Liver (tissue), 9 donors: ENCODE data around the gene HOXB5. TPM values are rescaled to one million over a fixed set of nuclear protein-coding genes. Genes with fewer than 3 reads are reported as not detected.

Source experiments
- DNase-seq: peaks from one replicate; pipeline ENCODE4 v3.0.0-alpha.2; 2017; ENCODE audit warnings: low spot score
- H3K27ac ChIP-seq, 2 donors: one replicate each; pipeline ENCODE4 v1.7.0; 2013; ENCODE audit warnings: inconsistent platforms in 2 of 2, low read length in 2 of 2, control low read depth in 1 of 2, low read depth in 1 of 2, mild to moderate bottlenecking in 1 of 2
- H3K27me3 ChIP-seq, 4 donors: one replicate each; pipeline versions ENCODE4 v1.6.1 to v1.7.0; 2013; ENCODE audit warnings: low read length in 3 of 4, inconsistent platforms in 1 of 4, mild to moderate bottlenecking in 1 of 4, moderate library complexity in 1 of 4; ENCODE audit not compliant: control insufficient read depth in 4 of 4, insufficient read depth in 4 of 4
- H3K36me3 ChIP-seq, 4 donors: one replicate each; pipeline versions ENCODE4 v1.6.1 to v1.7.0; 2013; ENCODE audit warnings: low read length in 3 of 4, mild to moderate bottlenecking in 3 of 4, low read depth in 1 of 4, moderate library complexity in 1 of 4; ENCODE audit not compliant: control insufficient read depth in 4 of 4, insufficient read depth in 3 of 4
- H3K4me1 ChIP-seq, 4 donors: one replicate each; pipeline versions ENCODE4 v1.6.1 to v1.7.0; 2013; ENCODE audit warnings: low read length in 3 of 4, mild to moderate bottlenecking in 3 of 4, moderate library complexity in 1 of 4; ENCODE audit not compliant: control insufficient read depth in 4 of 4, insufficient read depth in 4 of 4
- H3K4me3 ChIP-seq, 3 donors: one replicate each; pipeline versions ENCODE4 v1.6.1 to v1.7.0; 2013; ENCODE audit warnings: low read length in 3 of 3, control low read depth in 1 of 3, low read depth in 1 of 3, mild to moderate bottlenecking in 1 of 3
- H3K9ac ChIP-seq, 2 donors: one replicate each; pipeline ENCODE4 v1.7.0; 2013; ENCODE audit warnings: low read length in 2 of 2, mild to moderate bottlenecking in 2 of 2, moderate library complexity in 2 of 2, control low read depth in 1 of 2, low read depth in 1 of 2
- H3K9me3 ChIP-seq, 4 donors: one replicate each; pipeline versions ENCODE4 v1.6.1 to v1.7.0; 2013; ENCODE audit warnings: low read length in 3 of 4; ENCODE audit not compliant: control insufficient read depth in 4 of 4
- EGR1 ChIP-seq, 2 donors: IDR thresholded peaks; 2 replicates each; pipeline ENCODE4 v1.6.1; 2016 to 2018; ENCODE audit warnings: antibody characterized with exemption in 2 of 2, low read depth in 2 of 2
- FOXA1 ChIP-seq: IDR thresholded peaks from 2 replicates; pipeline ENCODE4 v1.6.1; 2016; ENCODE audit warnings: antibody characterized with exemption
- FOXA2 ChIP-seq: IDR thresholded peaks from 2 replicates; pipeline ENCODE4 v1.6.1; 2016; ENCODE audit warnings: antibody characterized with exemption
- HNF4A ChIP-seq, 2 donors: conservative IDR thresholded peaks; 2 replicates each; pipeline ENCODE4 v1.6.1; 2016; ENCODE audit warnings: antibody characterized with exemption in 2 of 2, mild to moderate bottlenecking in 2 of 2
- HNF4G ChIP-seq: IDR thresholded peaks from 2 replicates; pipeline ENCODE4 v1.6.1; 2016; ENCODE audit warnings: antibody characterized with exemption
- JUND ChIP-seq, 2 donors: IDR thresholded peaks; 2 replicates each; pipeline ENCODE4 v1.6.1; 2016; ENCODE audit warnings: antibody characterized with exemption in 2 of 2
- NR2F2 ChIP-seq: IDR thresholded peaks from 2 replicates; pipeline ENCODE4 v1.6.1; 2016; ENCODE audit warnings: antibody characterized with exemption
- RAD21 ChIP-seq, 2 donors: IDR thresholded peaks; 2 replicates each; pipeline ENCODE4 v1.6.1; 2016; ENCODE audit warnings: antibody characterized with exemption in 2 of 2, mild to moderate bottlenecking in 2 of 2
- RXRA ChIP-seq, 2 donors: IDR thresholded peaks; 2 replicates each; pipeline ENCODE4 v1.6.1; 2017 to 2018; ENCODE audit warnings: antibody characterized with exemption in 2 of 2, mild to moderate bottlenecking in 1 of 2
- SP1 ChIP-seq: IDR thresholded peaks from 2 replicates; pipeline ENCODE4 v1.6.1; 2018; ENCODE audit warnings: antibody characterized with exemption, mild to moderate bottlenecking
- TAF1 ChIP-seq: conservative IDR thresholded peaks from 2 replicates; pipeline ENCODE4 v1.6.1; 2016; ENCODE audit warnings: antibody characterized with exemption, mild to moderate bottlenecking
- YY1 ChIP-seq: IDR thresholded peaks from 2 replicates; pipeline ENCODE4 v1.6.1; 2016; ENCODE audit warnings: antibody characterized with exemption, mild to moderate bottlenecking
- WGBS: extraction: QIAGEN DNeasy Blood & Tissue Kit; methylation state at CpG from one replicate; pipeline ENCODE4 v1.1.7; 2013; 5-methylcytosine and 5-hydroxymethylcytosine counted together
- polyA plus RNA-seq, 2 donors: library from polyadenylated mRNA; stranded (reverse) in 1 of 2; unstranded in 1 of 2; fragments of 200-250 nt in 1 of 2; fragments of >200 nt in 1 of 2; fragmentation: Nextera tagmentation in 1 of 2; extraction: Ambion mirVana in 1 of 2; gene quantifications; one replicate each; pipeline versions ENCODE4 v1.2.1 to v1.2.3, GENCODE V29; 2013 to 2015
- total RNA-seq, 2 donors: library from RNA; depleted of rRNA; stranded (reverse); fragments of >200 nt; gene quantifications; one replicate each; pipeline ENCODE4 v1.2.3, GENCODE V29; 2014
- TF ChIP-seq, protein P1 (sequence below): fragments of 150-350 bp; IDR thresholded peaks from 2 replicates; pipeline ENCODE4 v1.5.1; 2017; ENCODE audit warnings: improper control_type of control experiment, low read depth, low read length; ENCODE audit not compliant: missing input control
- TF ChIP-seq, protein P2 (sequence below): IDR thresholded peaks from 2 replicates; pipeline ENCODE4 v1.6.1; 2016; ENCODE audit warnings: antibody characterized with exemption
- TF ChIP-seq, protein P3 (sequence below): IDR thresholded peaks from 2 replicates; pipeline ENCODE4 v1.6.1; 2016; ENCODE audit warnings: antibody characterized with exemption
- TF ChIP-seq, protein P4 (sequence below): IDR thresholded peaks from 2 replicates; pipeline ENCODE4 v1.6.1; 2016; ENCODE audit warnings: antibody characterized with exemption
- donor health status: healthy.
- donor health status: healthy.
- donor health status: healthy.
- donor health status: healthy.
- donor health status: healthy.

The HOXB5 gene
- total and polyA plus RNA-seq, 4 donors, result 0.08 to 0.38 (median 0.36) TPM; not detected in 1

DNA sequence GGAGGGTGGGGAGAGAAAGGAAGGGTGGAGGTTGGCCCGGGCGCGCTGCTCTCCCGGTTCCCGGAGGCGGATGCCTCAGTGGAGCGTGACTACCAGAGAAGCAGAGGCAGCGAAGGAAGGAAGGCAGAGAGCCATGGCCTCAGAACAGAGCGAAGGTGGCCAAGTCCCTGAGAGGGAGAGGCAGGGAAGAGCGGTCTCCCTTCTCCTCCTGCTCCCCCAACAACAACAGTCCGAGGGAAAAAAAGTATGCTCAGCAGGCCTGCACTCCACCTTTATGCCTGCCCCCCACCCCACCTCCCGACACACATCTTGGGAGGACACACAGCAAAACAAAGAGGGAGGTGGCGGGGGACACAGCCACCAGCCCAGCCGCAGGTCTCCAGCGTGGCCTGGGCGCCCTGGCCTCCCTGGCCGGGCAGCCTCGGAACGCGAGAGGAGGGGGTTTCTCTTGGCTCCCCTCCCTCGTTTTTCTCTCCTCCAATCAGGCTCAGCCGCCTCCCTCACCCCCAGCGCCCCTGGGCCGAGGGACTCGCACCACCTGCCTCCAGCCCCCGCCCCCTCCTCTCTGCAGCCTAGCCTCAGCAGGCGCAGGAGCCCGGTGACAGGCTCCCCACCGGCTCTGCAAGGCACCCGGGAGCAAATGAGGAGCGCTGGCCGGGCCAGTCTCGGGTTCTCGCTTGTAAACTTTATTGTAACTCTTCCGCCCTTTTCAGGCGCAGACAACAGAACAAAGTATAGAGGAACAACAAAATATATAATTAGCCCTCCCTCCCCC lies 18.3 kb upstream of the HOXB5 start:
- Histone ChIP-seq H3K4me3 (no peak overlapping the region), H3K27me3 (peaks cover 11 to 30% (median 16%) of the 10 kb centered on the region in 4 donors), H3K9ac (no peak overlapping the region), H3K9me3 (no peaks in the 10 kb centered on the region), H3K4me1 (peaks cover 0 to 20% (median 9%) of the 10 kb centered on the region in 4 donors), H3K27ac (no peak overlapping the region), H3K36me3 (no peaks in the 10 kb centered on the region)
- 6% methylated on average over 36 of the region's 36 CpGs for WGBS
- no peak for DNase-seq
- TF ChIP-seq, protein P1, sequence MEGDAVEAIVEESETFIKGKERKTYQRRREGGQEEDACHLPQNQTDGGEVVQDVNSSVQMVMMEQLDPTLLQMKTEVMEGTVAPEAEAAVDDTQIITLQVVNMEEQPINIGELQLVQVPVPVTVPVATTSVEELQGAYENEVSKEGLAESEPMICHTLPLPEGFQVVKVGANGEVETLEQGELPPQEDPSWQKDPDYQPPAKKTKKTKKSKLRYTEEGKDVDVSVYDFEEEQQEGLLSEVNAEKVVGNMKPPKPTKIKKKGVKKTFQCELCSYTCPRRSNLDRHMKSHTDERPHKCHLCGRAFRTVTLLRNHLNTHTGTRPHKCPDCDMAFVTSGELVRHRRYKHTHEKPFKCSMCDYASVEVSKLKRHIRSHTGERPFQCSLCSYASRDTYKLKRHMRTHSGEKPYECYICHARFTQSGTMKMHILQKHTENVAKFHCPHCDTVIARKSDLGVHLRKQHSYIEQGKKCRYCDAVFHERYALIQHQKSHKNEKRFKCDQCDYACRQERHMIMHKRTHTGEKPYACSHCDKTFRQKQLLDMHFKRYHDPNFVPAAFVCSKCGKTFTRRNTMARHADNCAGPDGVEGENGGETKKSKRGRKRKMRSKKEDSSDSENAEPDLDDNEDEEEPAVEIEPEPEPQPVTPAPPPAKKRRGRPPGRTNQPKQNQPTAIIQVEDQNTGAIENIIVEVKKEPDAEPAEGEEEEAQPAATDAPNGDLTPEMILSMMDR, result no peak

DNA sequence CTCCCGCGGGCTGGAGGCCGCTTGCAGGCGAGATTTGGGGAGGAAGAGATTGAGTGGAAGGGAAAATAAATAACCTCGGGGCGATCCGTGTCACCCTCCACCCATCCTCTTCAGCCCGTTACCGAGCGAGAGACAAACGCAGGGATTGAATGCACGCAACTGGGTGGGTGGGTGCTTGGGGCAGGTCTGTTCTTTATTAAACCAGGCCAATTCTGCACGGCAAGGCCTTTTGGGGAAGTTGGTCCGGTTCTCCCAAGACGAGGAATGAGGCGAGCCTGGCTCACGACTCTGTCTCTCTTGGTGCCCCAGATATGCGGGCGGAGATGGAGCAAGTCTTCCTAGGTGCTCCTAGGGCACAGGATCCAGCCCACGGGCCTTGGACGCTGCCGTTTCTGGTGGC lies 17.6 kb upstream of the HOXB5 start:
- no peak overlapping the region for H3K27ac ChIP-seq
- H3K36me3 ChIP-seq, result no peaks in the 10 kb centered on the region
- no peak for DNase-seq
- H3K4me3 ChIP-seq, result peak overlapping the region in 1 of 3 donors; percentile 45
- no peak overlapping the region for H3K9ac ChIP-seq
- peaks cover 7 to 35% (median 12%) of the 10 kb centered on the region in 4 donors for H3K27me3 ChIP-seq
- H3K9me3 ChIP-seq, result no peaks in the 10 kb centered on the region
- peaks cover 0 to 20% (median 9%) of the 10 kb centered on the region in 4 donors for H3K4me1 ChIP-seq
- WGBS, result 8% methylated on average over 22 of the region's 22 CpGs
- TF ChIP-seq EGR1 (IDR thresholded peaks at IDR 0.05; ENCODE audit: low read depth in 2 of 2) (no peak), FOXA1 (no peak), HNF4A (conservative IDR thresholded peaks at IDR 0.05) (no peak), TAF1 (no peak), SP1 (no peak), FOXA2 (no peak), YY1 (no peak), HNF4G (no peak), RXRA (IDR thresholded peaks at IDR 0.05) (no peak), JUND (IDR thresholded peaks at IDR 0.05) (no peak), RAD21 (IDR thresholded peaks at IDR 0.05) (no peak), NR2F2 (no peak)
- TF ChIP-seq, protein P2, sequence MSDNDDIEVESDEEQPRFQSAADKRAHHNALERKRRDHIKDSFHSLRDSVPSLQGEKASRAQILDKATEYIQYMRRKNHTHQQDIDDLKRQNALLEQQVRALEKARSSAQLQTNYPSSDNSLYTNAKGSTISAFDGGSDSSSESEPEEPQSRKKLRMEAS, result no peak
- TF ChIP-seq, protein P3, sequence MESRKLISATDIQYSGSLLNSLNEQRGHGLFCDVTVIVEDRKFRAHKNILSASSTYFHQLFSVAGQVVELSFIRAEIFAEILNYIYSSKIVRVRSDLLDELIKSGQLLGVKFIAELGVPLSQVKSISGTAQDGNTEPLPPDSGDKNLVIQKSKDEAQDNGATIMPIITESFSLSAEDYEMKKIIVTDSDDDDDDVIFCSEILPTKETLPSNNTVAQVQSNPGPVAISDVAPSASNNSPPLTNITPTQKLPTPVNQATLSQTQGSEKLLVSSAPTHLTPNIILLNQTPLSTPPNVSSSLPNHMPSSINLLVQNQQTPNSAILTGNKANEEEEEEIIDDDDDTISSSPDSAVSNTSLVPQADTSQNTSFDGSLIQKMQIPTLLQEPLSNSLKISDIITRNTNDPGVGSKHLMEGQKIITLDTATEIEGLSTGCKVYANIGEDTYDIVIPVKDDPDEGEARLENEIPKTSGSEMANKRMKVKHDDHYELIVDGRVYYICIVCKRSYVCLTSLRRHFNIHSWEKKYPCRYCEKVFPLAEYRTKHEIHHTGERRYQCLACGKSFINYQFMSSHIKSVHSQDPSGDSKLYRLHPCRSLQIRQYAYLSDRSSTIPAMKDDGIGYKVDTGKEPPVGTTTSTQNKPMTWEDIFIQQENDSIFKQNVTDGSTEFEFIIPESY, result no peak
- TF ChIP-seq, protein P4, sequence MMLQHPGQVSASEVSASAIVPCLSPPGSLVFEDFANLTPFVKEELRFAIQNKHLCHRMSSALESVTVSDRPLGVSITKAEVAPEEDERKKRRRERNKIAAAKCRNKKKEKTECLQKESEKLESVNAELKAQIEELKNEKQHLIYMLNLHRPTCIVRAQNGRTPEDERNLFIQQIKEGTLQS, result no peak
